NCI-H2081 (cell line): Measurements from ENCODE around the gene RCSD1.
A peak's percentile ranks its signal among the peaks of the same experiment; 100 is the strongest.

ENCODE experiments used
- DNase-seq, 2 experiments: peaks; one replicate each; lab custom pipeline; 2025; lab: John Stamatoyannopoulos, UW

The RCSD1 gene

GRCh38 chr1:167687919-167688519 lies 58.0 kb downstream of the RCSD1 start:
- DNase-seq, result peak; percentile 82 to 85

GRCh38 chr1:167689567-167689920 lies 59.5 kb downstream of the RCSD1 start:
- DNase-seq, result no peak

- no peak for DNase-seq
Observed at GRCh38 chr1:167690053-167690452, 60.0 kb downstream of the RCSD1 start.

- no peak for DNase-seq
Observed at GRCh38 chr1:167693425-167694045, 63.5 kb downstream of the RCSD1 start.

GRCh38 chr1:167694691-167695090 lies 64.7 kb downstream of the RCSD1 start:
- no peak for DNase-seq

GRCh38 chr1:167695147-167695546 lies 65.1 kb downstream of the RCSD1 start:
- no peak for DNase-seq

GRCh38 chr1:167695756-167696561 lies 65.9 kb downstream of the RCSD1 start:
- no peak for DNase-seq

- peak in 1 of 2 experiments; percentile 17 for DNase-seq
Observed at GRCh38 chr1:167697667-167698141, 67.7 kb downstream of the RCSD1 start.

GRCh38 chr1:167698313-167698712 lies 68.3 kb downstream of the RCSD1 start:
- DNase-seq, result no peak

- DNase-seq, result no peak
Observed at GRCh38 chr1:167701510-167701909, 71.5 kb downstream of the RCSD1 start.

- DNase-seq, result no peak
Observed at GRCh38 chr1:167703557-167703956, 73.5 kb downstream of the RCSD1 start.

- DNase-seq, result no peak
Observed at GRCh38 chr1:167704715-167705114, 74.7 kb downstream of the RCSD1 start.

GRCh38 chr1:167705250-167705649 lies 75.2 kb downstream of the RCSD1 start:
- DNase-seq, result no peak

- no peak for DNase-seq
Observed at GRCh38 chr1:167706363-167706762, 76.3 kb downstream of the RCSD1 start.

GRCh38 chr1:167706931-167707877 lies 77.2 kb downstream of the RCSD1 start:
- no peak for DNase-seq

GRCh38 chr1:167707942-167708341 lies 77.9 kb downstream of the RCSD1 start:
- no peak for DNase-seq

GRCh38 chr1:167708940-167709389 lies 78.9 kb downstream of the RCSD1 start:
- DNase-seq, result no peak

GRCh38 chr1:167710836-167711235 lies 80.8 kb downstream of the RCSD1 start:
- no peak for DNase-seq

GRCh38 chr1:167711797-167712196 lies 81.8 kb downstream of the RCSD1 start:
- DNase-seq, result no peak

GRCh38 chr1:167713330-167714081 lies 83.5 kb downstream of the RCSD1 start:
- DNase-seq, result no peak

GRCh38 chr1:167714098-167714438 lies 84.0 kb downstream of the RCSD1 start:
- no peak for DNase-seq
